ENCODE data around the gene RGS12. TPM values are rescaled to one million over a fixed set of nuclear protein-coding genes. Genes with fewer than 3 reads are reported as not detected.

The RGS12 gene
- total RNA-seq, 4 donors from 2014 or later = 12.4 to 77.4 (median 17.3) TPM

GRCh38 chr4:3305610-3306371 lies 13.0 kb downstream of the RGS12 start:
- WGBS, 2 donors (ENCODE audit: low coverage in 1 of 2) = 67 to 76% methylated on average over 3 to 9 of the region's 9 CpGs
- intact Hi-C loops (cut with DNase I; ENCODE audit: low total_unique reads) (no loop called here), in situ Hi-C loops (cut with MboI; ENCODE audit: low pct_ligation_motif_present in 1 of 4, low pct_unique_long_range_greater_than_20kb in 1 of 4, low sequenced_read_pairs in 3 of 4) (no loop called here)
- Histone ChIP-seq H3K4me3 (no peak overlapping the region), H3K9me3 (no peaks in the 10 kb centered on the region), H3K36me3 (no peaks in the 10 kb centered on the region), H3K27me3 (no peaks in the 10 kb centered on the region), H3K27ac (peak overlapping the region in 1 of 4 donors; percentile 26), H3K4me1 (peaks cover 0 to 25% (median 4%) of the 10 kb centered on the region in 4 donors)
- no peak for DNase-seq
- TF ChIP-seq POLR2A (IDR thresholded peaks at IDR 0.05) (no peak), CTCF (IDR thresholded peaks at IDR 0.05) (no peak), EP300 (IDR thresholded peaks at IDR 0.05; ENCODE audit: low read depth) (no peak), POLR2AphosphoS5 (IDR thresholded peaks at IDR 0.05) (peak in 2 of 3 donors; percentile 34 to 56)

- DNase-seq = no peak
- 78 to 87% methylated on average over 4 to 8 of the region's 8 CpGs for WGBS, 2 donors (ENCODE audit: low coverage in 1 of 2)
- TF ChIP-seq POLR2A (IDR thresholded peaks at IDR 0.05) = no peak
- no peak for TF ChIP-seq EP300 (IDR thresholded peaks at IDR 0.05; ENCODE audit: low read depth)
- TF ChIP-seq POLR2AphosphoS5 (IDR thresholded peaks at IDR 0.05) = no peak
- TF ChIP-seq CTCF (IDR thresholded peaks at IDR 0.05) = no peak
- Histone ChIP-seq H3K27me3 (no peaks in the 10 kb centered on the region), H3K36me3 (no peaks in the 10 kb centered on the region), H3K4me1 (peaks cover 0 to 25% (median 4%) of the 10 kb centered on the region in 4 donors), H3K27ac (no peak overlapping the region), H3K4me3 (no peak overlapping the region), H3K9me3 (no peaks in the 10 kb centered on the region)
- intact Hi-C loops (cut with DNase I; ENCODE audit: low total_unique reads) (no loop called here), in situ Hi-C loops (cut with MboI; ENCODE audit: low pct_ligation_motif_present in 1 of 4, low pct_unique_long_range_greater_than_20kb in 1 of 4, low sequenced_read_pairs in 3 of 4) (no loop called here)
These were observed 13.6 kb downstream of the RGS12 start for GRCh38 chr4:3306450-3306849.

- Histone ChIP-seq H3K27me3 (no peaks in the 10 kb centered on the region), H3K4me3 (no peak overlapping the region), H3K27ac (no peak overlapping the region), H3K4me1 (peaks cover 0 to 27% (median 4%) of the 10 kb centered on the region in 4 donors), H3K9me3 (no peaks in the 10 kb centered on the region), H3K36me3 (no peaks in the 10 kb centered on the region)
- intact Hi-C loops (cut with DNase I; ENCODE audit: low total_unique reads) = no loop called here
- 91 to 97% methylated on average over 6 to 20 of the region's 20 CpGs for WGBS, 2 donors (ENCODE audit: low coverage in 1 of 2)
- in situ Hi-C loops (cut with MboI; ENCODE audit: low pct_ligation_motif_present in 1 of 4, low pct_unique_long_range_greater_than_20kb in 1 of 4, low sequenced_read_pairs in 3 of 4) = no loop called here
- no peak for DNase-seq
- TF ChIP-seq POLR2A (IDR thresholded peaks at IDR 0.05) (no peak), CTCF (IDR thresholded peaks at IDR 0.05) (no peak)
These were observed 14.2 kb downstream of the RGS12 start for GRCh38 chr4:3307060-3307459.

- no peak for TF ChIP-seq POLR2AphosphoS5 (IDR thresholded peaks at IDR 0.05)
- no peak for TF ChIP-seq POLR2A (IDR thresholded peaks at IDR 0.05)
- TF ChIP-seq CTCF (IDR thresholded peaks at IDR 0.05) = no peak
- no peak for TF ChIP-seq EP300 (IDR thresholded peaks at IDR 0.05; ENCODE audit: low read depth)
- H3K4me1 ChIP-seq = peaks cover 0 to 30% (median 4%) of the 10 kb centered on the region in 4 donors
- no peak overlapping the region for H3K27ac ChIP-seq
- WGBS, 2 donors (ENCODE audit: low coverage in 1 of 2) = 80 to 88% methylated on average over 5 to 12 of the region's 12 CpGs
- in situ Hi-C loops (cut with MboI; ENCODE audit: low pct_ligation_motif_present in 1 of 4, low pct_unique_long_range_greater_than_20kb in 1 of 4, low sequenced_read_pairs in 3 of 4) (no loop called here), intact Hi-C loops (cut with DNase I; ENCODE audit: low total_unique reads) (no loop called here)
- no peaks in the 10 kb centered on the region for H3K27me3 ChIP-seq
- no peak for DNase-seq
- H3K9me3 ChIP-seq = no peaks in the 10 kb centered on the region
- no peak overlapping the region for H3K4me3 ChIP-seq
- H3K36me3 ChIP-seq = no peaks in the 10 kb centered on the region
These were observed 14.7 kb downstream of the RGS12 start for GRCh38 chr4:3307486-3307885.
